H9 (cell line): ENCODE results near the gene OR10P1. TPM values are rescaled to one million over a fixed set of nuclear protein-coding genes. Genes with fewer than 3 reads are reported as not detected.

Experiments used
- DNase-seq: peaks from one replicate; pipeline ENCODE4 v3.0.0-alpha.2; 2017
- H2AFZ ChIP-seq: one replicate; pipeline ENCODE4 v1.6.1; 2013; ENCODE audit warnings: mild to moderate bottlenecking, low read length, control low read depth, moderate library complexity
- H2AK5ac ChIP-seq: 2 replicates; pipeline ENCODE4 v1.6.1; 2013; ENCODE audit warnings: low read length, control low read depth, mixed read lengths; ENCODE audit not compliant: insufficient read length
- H2BK120ac ChIP-seq: one replicate; pipeline ENCODE4 v1.6.1; 2013; ENCODE audit warnings: low read depth, mild to moderate bottlenecking, low read length, control low read depth, inconsistent platforms; ENCODE audit not compliant: poor library complexity, severe bottlenecking
- H2BK12ac ChIP-seq: 2 replicates; pipeline ENCODE4 v1.6.1; 2013; ENCODE audit warnings: low read length, control low read depth, mixed read lengths, low read depth; ENCODE audit not compliant: insufficient read length
- H2BK15ac ChIP-seq: 2 replicates; pipeline ENCODE4 v1.6.1; 2013; ENCODE audit warnings: low read depth, low read length, control low read depth
- H2BK20ac ChIP-seq: one replicate; pipeline ENCODE4 v1.6.1; 2013; ENCODE audit warnings: low read depth, mild to moderate bottlenecking, low read length, control low read depth, inconsistent platforms; ENCODE audit not compliant: poor library complexity, severe bottlenecking
- H2BK5ac ChIP-seq: 2 replicates; pipeline ENCODE4 v1.6.1; 2013; ENCODE audit warnings: low read length, control low read depth, mixed read lengths; ENCODE audit not compliant: insufficient read length
- H3K14ac ChIP-seq: 2 replicates; pipeline ENCODE4 v1.6.1; 2013; ENCODE audit warnings: low read length, control low read depth; ENCODE audit not compliant: insufficient read depth
- H3K18ac ChIP-seq: 2 replicates; pipeline ENCODE4 v1.6.1; 2013; ENCODE audit warnings: low read depth, mild to moderate bottlenecking, mixed read lengths, low read length, control low read depth; ENCODE audit not compliant: insufficient read length
- H3K23ac ChIP-seq: 2 replicates; pipeline ENCODE4 v1.6.1; 2013; ENCODE audit warnings: low read length, control low read depth, mixed read lengths, low read depth; ENCODE audit not compliant: insufficient read length
- H3K23me2 ChIP-seq: 2 replicates; pipeline ENCODE4 v1.6.1; 2013; ENCODE audit warnings: low read depth, mild to moderate bottlenecking, mixed read lengths, low read length, control low read depth; ENCODE audit not compliant: insufficient read length, poor library complexity, severe bottlenecking
- H3K27ac ChIP-seq: 2 replicates; pipeline ENCODE4 v1.5.1; 2013; ENCODE audit warnings: low read length, control low read depth, mixed read lengths, low read depth; ENCODE audit not compliant: insufficient read length
- H3K27me3 ChIP-seq: 2 replicates; pipeline ENCODE4 v1.6.1; 2013; ENCODE audit warnings: low read length, control low read depth, inconsistent platforms; ENCODE audit not compliant: insufficient read depth
- H3K4ac ChIP-seq: 2 replicates; pipeline ENCODE4 v1.6.1; 2013; ENCODE audit warnings: low read depth, mild to moderate bottlenecking, control low read depth, inconsistent platforms, low read length, moderate library complexity
- H3K4me1 ChIP-seq: 2 replicates; pipeline ENCODE4 v1.6.1; 2013; ENCODE audit warnings: low read length, control low read depth, inconsistent platforms; ENCODE audit not compliant: insufficient read depth
- H3K4me2 ChIP-seq: 2 replicates; pipeline ENCODE4 v1.6.1; 2013; ENCODE audit warnings: low read length, control low read depth, mixed read lengths; ENCODE audit not compliant: insufficient read length, insufficient read depth
- H3K56ac ChIP-seq: 2 replicates; pipeline ENCODE4 v1.6.1; 2013; ENCODE audit warnings: low read depth, mild to moderate bottlenecking, mixed read lengths, low read length, control low read depth; ENCODE audit not compliant: insufficient read length
- H3K79me1 ChIP-seq: 2 replicates; pipeline ENCODE4 v1.6.1; 2013; ENCODE audit warnings: low read depth, mild to moderate bottlenecking, moderate library complexity, low read length, control low read depth, inconsistent platforms; ENCODE audit not compliant: insufficient read depth, poor library complexity, severe bottlenecking
- H3K79me2 ChIP-seq: 2 replicates; pipeline ENCODE4 v1.6.1; 2013; ENCODE audit warnings: low read length, control low read depth, inconsistent platforms; ENCODE audit not compliant: insufficient read depth
- H3K9ac ChIP-seq: 2 replicates; pipeline ENCODE4 v1.6.1; 2013; ENCODE audit warnings: low read length, control low read depth, mixed read lengths; ENCODE audit not compliant: insufficient read length; ENCODE audit errors: extremely low read depth
- H3K9me3 ChIP-seq: one replicate; pipeline ENCODE4 v1.6.1; 2013; ENCODE audit warnings: low read depth, low read length, inconsistent platforms; ENCODE audit not compliant: control insufficient read depth
- H3T11ph ChIP-seq: one replicate; pipeline ENCODE4 v1.6.1; 2013; ENCODE audit warnings: mild to moderate bottlenecking, low read length, control low read depth, inconsistent platforms
- H4K20me1 ChIP-seq: one replicate; pipeline ENCODE4 v1.6.1; 2013; ENCODE audit not compliant: control insufficient read depth, insufficient read length, insufficient read depth
- H4K5ac ChIP-seq: 2 replicates; pipeline ENCODE4 v1.6.1; 2013; ENCODE audit warnings: low read depth, mild to moderate bottlenecking, mixed read lengths, low read length, control low read depth; ENCODE audit not compliant: insufficient read length
- H4K8ac ChIP-seq: replicated peaks from 2 replicates; pipeline ENCODE4 v1.6.1; 2013; ENCODE audit warnings: low read length, control low read depth, mixed read lengths, low read depth; ENCODE audit not compliant: insufficient read length
- H4K91ac ChIP-seq: 2 replicates; pipeline ENCODE4 v1.6.1; 2013; ENCODE audit warnings: low read depth, mild to moderate bottlenecking, moderate library complexity, mixed read lengths, low read length, control low read depth; ENCODE audit not compliant: insufficient read length
- H3K27ac Mint-ChIP-seq, 3 experiments: 2 replicates in 2 of 3; 3 replicates in 1 of 3; pipeline ENCODE4 v1.8.0; 2020 to 2021; ENCODE audit warnings: mixed read lengths in 3 of 3, mild to moderate bottlenecking in 1 of 3, moderate library complexity in 1 of 3
- H3K27me3 Mint-ChIP-seq: 2 replicates; pipeline ENCODE4 v1.8.0; 2021; ENCODE audit warnings: low read depth, mild to moderate bottlenecking, moderate library complexity, mixed read lengths
- H3K36me3 Mint-ChIP-seq, 3 experiments: 2 replicates in 2 of 3; 3 replicates in 1 of 3; pipeline ENCODE4 v1.8.0; 2020 to 2021; ENCODE audit warnings: low read depth in 3 of 3, mixed read lengths in 3 of 3; ENCODE audit not compliant: insufficient read depth in 1 of 3
- H3K4me1 Mint-ChIP-seq, 2 experiments: 2 replicates each; pipeline ENCODE4 v1.8.0; 2020; ENCODE audit warnings: mixed read lengths in 2 of 2
- H3K4me3 Mint-ChIP-seq, 2 experiments: 2 replicates in 1 of 2; 3 replicates in 1 of 2; pipeline ENCODE4 v1.8.0; 2020 to 2021; ENCODE audit warnings: mild to moderate bottlenecking in 2 of 2, mixed read lengths in 2 of 2, moderate library complexity in 1 of 2
- H3K9me3 Mint-ChIP-seq, 2 experiments: 2 replicates in 1 of 2; 3 replicates in 1 of 2; pipeline ENCODE4 v1.8.0; 2020; ENCODE audit warnings: mild to moderate bottlenecking in 2 of 2, mixed read lengths in 2 of 2, moderate library complexity in 1 of 2
- CTCF ChIP-seq: fragments of 200-600 bp; sonication (generic); conservative IDR thresholded peaks from 3 replicates; pipeline ENCODE4 v1.8.0; 2021; ENCODE audit warnings: antibody characterized with exemption, mild to moderate bottlenecking
- WGBS: extraction: QIAGEN DNeasy Blood & Tissue Kit; methylation state at CpG from one replicate; pipeline ENCODE4 v1.1.7; 2013; ENCODE audit warnings: missing lambda C conversion rate, low lambda C conversion rate, mixed read lengths; ENCODE audit not compliant: insufficient read length; ENCODE audit errors: extremely low coverage; 5-methylcytosine and 5-hydroxymethylcytosine counted together
- total RNA-seq: library from RNA; stranded (reverse); gene quantifications from 2 replicates; pipeline ENCODE4 v1.2.1, GENCODE V29; 2021

Gene OR10P1
- total RNA-seq, 1 experiment from 2014 or later: not detected

DNA sequence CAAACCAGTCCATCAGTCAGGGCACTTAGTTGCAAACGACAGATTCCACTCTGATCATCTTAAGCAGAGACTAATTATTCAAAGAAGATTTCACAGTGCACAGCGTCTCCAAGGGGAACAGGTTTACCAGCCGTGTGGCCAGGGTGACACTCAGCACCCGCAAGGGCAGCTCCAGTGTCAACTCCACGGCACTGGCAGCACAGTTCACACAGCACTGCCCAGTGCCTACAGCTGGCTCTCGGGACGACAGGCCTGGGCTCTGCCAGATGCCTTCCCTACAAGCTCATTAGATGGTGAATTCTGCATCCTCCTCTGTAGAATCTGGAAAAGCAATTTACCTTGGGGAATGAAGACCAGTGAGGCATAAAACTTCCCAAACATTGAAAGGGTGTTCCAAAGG, 4.9 kb downstream of the OR10P1 start:
- H3K9me3 Mint-ChIP-seq: peaks cover 0 to 4% of the 10 kb centered on the region in 2 experiments; a peak in 2 of 5 replicates
- Histone ChIP-seq H4K5ac (no peak overlapping the region), H2BK15ac (no peak overlapping the region), H4K20me1 (no peaks in the 10 kb centered on the region), H2BK20ac (no peak overlapping the region), H4K91ac (no peak overlapping the region), H3T11ph (no peak overlapping the region), H2AK5ac (no peak overlapping the region), H3K23me2 (peaks cover 4% of the 10 kb centered on the region), H3K9me3 (no peaks in the 10 kb centered on the region), H3K4me2 (no peak overlapping the region), H3K14ac (no peak overlapping the region), H2BK12ac (no peak overlapping the region), H3K27ac (no peak overlapping the region), H2BK120ac (no peak overlapping the region), H3K56ac (no peak overlapping the region), H3K79me2 (no peaks in the 10 kb centered on the region), H3K18ac (no peak overlapping the region), H3K4me1 (no peaks in the 10 kb centered on the region), H2BK5ac (no peak overlapping the region), H4K8ac (no peak overlapping the region), H3K4ac (no peak overlapping the region), H3K79me1 (no peaks in the 10 kb centered on the region), H3K27me3 (no peaks in the 10 kb centered on the region), H2AFZ (no peak overlapping the region), H3K23ac (no peak overlapping the region), H3K9ac (no peak overlapping the region)
- no peak overlapping the region for H3K27ac Mint-ChIP-seq
- no peak overlapping the region for H3K4me3 Mint-ChIP-seq
- H3K36me3 Mint-ChIP-seq: 0 out of 7 replicates have a peak, but pooled peaks cover 0 to under 1% (median 0%) of the 10 kb centered on the region in 3 experiments
- peaks cover 17% of the 10 kb centered on the region for H3K27me3 Mint-ChIP-seq
- no CpG with 5 or more reads among the region's 7 CpGs for WGBS
- H3K4me1 Mint-ChIP-seq: peaks cover 0 to 3% of the 10 kb centered on the region in 2 experiments; a peak in 1 of 4 replicates
- no peak for DNase-seq
- no peak for TF ChIP-seq CTCF
